OCI-LY7 (cell line): ENCODE results near the gene LIX1.

Experiments used
- CTCF ChIP-seq: fragments of 200-600 bp; sonication (generic); conservative IDR thresholded peaks from 2 replicates; pipeline ENCODE4 v1.5.1; 2014; ENCODE audit warnings: mild to moderate bottlenecking, antibody characterized with exemption, low read length, moderate library complexity, mixed read lengths
- EZH2phosphoT487 ChIP-seq: fragments of 200-600 bp; sonication (generic); IDR thresholded peaks from 2 replicates; pipeline ENCODE4 v1.6.1; 2018; ENCODE audit warnings: low read depth, borderline replicate concordance, mild to moderate bottlenecking, mixed run types, antibody characterized with exemption, low read length, moderate library complexity, mixed read lengths

GRCh38 chr5:97148288-97148687, 5.9 kb upstream of the LIX1 start:
- TF ChIP-seq CTCF (no peak), EZH2phosphoT487 (no peak)
